Lower leg skin (tissue), 3 donors: Measurements from ENCODE around the gene ISL2.

Source experiments
- CTCF ChIP-seq, 3 donors: fragments of 450-650 bp; IDR thresholded peaks; one replicate each; pipeline ENCODE4 v1.5.1; 2016; ENCODE audit warnings: antibody characterized with exemption in 3 of 3, mild to moderate bottlenecking in 3 of 3, moderate library complexity in 2 of 3
- POLR2A ChIP-seq, 2 donors: fragments of 450-650 bp; IDR thresholded peaks; one replicate each; pipeline ENCODE4 v1.6.1; 2016 to 2017; ENCODE audit warnings: antibody characterized with exemption in 2 of 2, mild to moderate bottlenecking in 1 of 2, moderate library complexity in 1 of 2

- TF ChIP-seq CTCF (IDR thresholded peaks at IDR 0.05) (no peak), POLR2A (IDR thresholded peaks at IDR 0.05) (no peak)
Measured at GRCh38 chr15:76368122-76368621, 31.6 kb downstream of the ISL2 start.
